Small intestine (tissue), 16 donors: ENCODE results near the gene LUZP1. TPM values are rescaled to one million over a fixed set of nuclear protein-coding genes. Genes with fewer than 3 reads are reported as not detected.

Source experiments
- DNase-seq, 2 donors: peaks; one replicate each; pipeline versions ENCODE4 v3.0.0 to v3.0.0-alpha.2; 2013
- FAIRE-seq: peaks from 2 replicates; lab custom pipeline; 2012; peaks lifted over from hg19 to GRCh38; lab: Jason Lieb, UNC
- H3K27ac ChIP-seq, 3 donors: one replicate each; pipeline ENCODE4 v1.5.1; 2013; ENCODE audit warnings: low read length in 2 of 3, mild to moderate bottlenecking in 2 of 3, control low read depth in 1 of 3, inconsistent platforms in 1 of 3, low read depth in 1 of 3, moderate library complexity in 1 of 3
- H3K27me3 ChIP-seq, 3 donors: one replicate each; pipeline ENCODE4 v1.6.1; 2013; ENCODE audit warnings: low read length in 3 of 3, inconsistent platforms in 1 of 3; ENCODE audit not compliant: control insufficient read depth in 3 of 3, insufficient read depth in 3 of 3
- H3K36me3 ChIP-seq, 3 donors: one replicate each; pipeline ENCODE4 v1.6.1; 2013; ENCODE audit warnings: low read length in 3 of 3, inconsistent platforms in 1 of 3, low read depth in 1 of 3, mild to moderate bottlenecking in 1 of 3, moderate library complexity in 1 of 3; ENCODE audit not compliant: control insufficient read depth in 3 of 3, insufficient read depth in 2 of 3
- H3K4me1 ChIP-seq, 3 donors: one replicate each; pipeline ENCODE4 v1.6.1; 2013; ENCODE audit warnings: low read length in 2 of 3, inconsistent platforms in 1 of 3, low read depth in 1 of 3, mild to moderate bottlenecking in 1 of 3, moderate library complexity in 1 of 3; ENCODE audit not compliant: control insufficient read depth in 3 of 3, insufficient read depth in 2 of 3
- H3K4me3 ChIP-seq, 3 donors: one replicate each; pipeline ENCODE4 v1.5.1; 2013; ENCODE audit warnings: low read length in 3 of 3, control low read depth in 1 of 3, inconsistent platforms in 1 of 3, low read depth in 1 of 3, mild to moderate bottlenecking in 1 of 3, moderate library complexity in 1 of 3
- H3K9me3 ChIP-seq, 2 donors: one replicate each; pipeline ENCODE4 v1.6.1; 2013; ENCODE audit warnings: low read depth in 1 of 2, low read length in 1 of 2; ENCODE audit not compliant: control insufficient read depth in 2 of 2, insufficient read depth in 1 of 2
- whole genome bisulfite sequencing, 3 donors: extraction: QIAGEN DNeasy Blood & Tissue Kit; methylation state at CpG; one replicate each; pipeline ENCODE4 v1.1.7; 2013; 5-methylcytosine and 5-hydroxymethylcytosine counted together
- long read RNA-seq, 10 donors: transcript quantifications; one replicate each; lab custom pipeline, GENCODE V29; 2026
- polyA plus RNA-seq, 4 donors: library from polyadenylated mRNA; stranded (reverse) in 3 of 4; unstranded in 1 of 4; fragments of 200-250 nt in 3 of 4; fragments of 120-200 nt in 1 of 4; gene quantifications; one replicate each; pipeline versions ENCODE4 v1.2.1 to v1.2.3, GENCODE V29; 2013
- donor health status: healthy with polysubstance abuse.
- donor health status: control.
- donor health status: control.
- donor health status: Bipolar disorder and iron deficiency.
- donor health status: healthy.

LUZP1 gene
- 10 to 100 TPM; 14.1 to 22.0 (median 19.5) TPM for polyA plus RNA-seq
- long read RNA-seq, donor 1: 0 reads
- long read RNA-seq, donor 2, full-length matches to known transcripts: 1 of 1 reads
- long read RNA-seq, donor 2, partial matches to known transcripts: 0 of 1 reads
- long read RNA-seq, donor 2, other reads (novel, unspliced or antisense): 0 of 1 reads
- long read RNA-seq, donor 3, partial matches to known transcripts: 5 of 7 reads
- long read RNA-seq, donor 3, other reads (novel, unspliced or antisense): 0 of 7 reads
- long read RNA-seq, donor 4: 0 reads
- long read RNA-seq, donor 5, partial matches to known transcripts: 0 of 1 reads
- long read RNA-seq, donor 5, other reads (novel, unspliced or antisense): 0 of 1 reads
- long read RNA-seq, donor 6, full-length matches to known transcripts: 1 of 10 reads
- long read RNA-seq, donor 6, partial matches to known transcripts: 9 of 10 reads
- long read RNA-seq, donor 6, other reads (novel, unspliced or antisense): 0 of 10 reads
- long read RNA-seq, donor 7: 0 reads
- long read RNA-seq, donor 8, partial matches to known transcripts: 0 of 1 reads
- long read RNA-seq, donor 8, other reads (novel, unspliced or antisense): 0 of 1 reads
- long read RNA-seq, donor 9: 0 reads
- long read RNA-seq, donor 10: 0 reads

DNA sequence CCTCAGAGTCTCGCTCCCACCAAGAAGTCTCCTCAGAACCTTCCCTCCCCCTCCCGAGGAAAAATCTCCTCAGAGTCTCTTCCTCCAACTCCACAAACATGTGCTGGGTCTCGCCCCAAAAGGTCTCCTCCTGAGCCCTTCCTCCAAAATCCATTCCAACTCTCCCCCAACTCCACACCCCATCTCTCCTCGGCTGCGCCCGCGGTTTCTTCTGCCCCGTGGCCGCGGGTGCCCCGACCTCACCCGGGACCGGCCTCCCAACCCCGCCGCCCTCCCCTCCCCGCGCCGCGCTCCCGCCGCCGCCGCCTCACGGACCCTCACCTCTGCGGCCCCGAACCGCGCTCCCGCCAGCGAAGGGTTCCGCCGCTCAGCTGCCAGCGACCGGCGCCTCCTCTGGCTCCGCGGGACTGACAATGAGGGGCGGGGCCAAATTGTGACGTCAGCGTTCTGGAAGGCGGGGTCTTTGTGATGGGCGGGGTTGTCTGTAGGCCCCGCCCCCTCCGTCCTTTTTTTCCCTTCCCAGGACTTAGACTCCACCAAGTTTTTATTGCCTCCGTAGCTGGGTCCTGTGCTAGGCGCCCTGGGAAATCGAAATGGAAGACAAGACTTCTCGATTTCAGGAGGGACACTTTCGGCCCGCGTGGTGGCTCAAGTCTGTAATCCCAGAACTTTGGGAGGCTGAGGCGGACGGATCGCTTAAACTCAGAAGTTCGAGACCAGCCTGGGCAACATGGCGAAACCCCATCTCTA, at the start of gene LUZP1:
Gene LUZP1 (minus strand): TSS at position 412 of the 750 bp plus-strand sequence.
- Histone ChIP-seq H3K27me3 (no peaks in the 10 kb centered on the region), H3K4me1 (peaks cover 0 to 26% (median under 1%) of the 10 kb centered on the region in 3 donors), H3K27ac (peak within 1 kb of the TSS; percentile 91 to 97 (median 96)), H3K4me3 (peak within 1 kb of the TSS; percentile 84 to 96 (median 87)), H3K36me3 (no peaks in the 10 kb centered on the region), H3K9me3 (peaks cover 0 to 3% of the 10 kb centered on the region in 2 donors)
- 5 to 8% (median 5%) methylated on average over 55 to 56 of the region's 56 CpGs for WGBS, 3 donors
- peak; percentile 90 to 95 for DNase-seq
- FAIRE-seq: no peak

DNA sequence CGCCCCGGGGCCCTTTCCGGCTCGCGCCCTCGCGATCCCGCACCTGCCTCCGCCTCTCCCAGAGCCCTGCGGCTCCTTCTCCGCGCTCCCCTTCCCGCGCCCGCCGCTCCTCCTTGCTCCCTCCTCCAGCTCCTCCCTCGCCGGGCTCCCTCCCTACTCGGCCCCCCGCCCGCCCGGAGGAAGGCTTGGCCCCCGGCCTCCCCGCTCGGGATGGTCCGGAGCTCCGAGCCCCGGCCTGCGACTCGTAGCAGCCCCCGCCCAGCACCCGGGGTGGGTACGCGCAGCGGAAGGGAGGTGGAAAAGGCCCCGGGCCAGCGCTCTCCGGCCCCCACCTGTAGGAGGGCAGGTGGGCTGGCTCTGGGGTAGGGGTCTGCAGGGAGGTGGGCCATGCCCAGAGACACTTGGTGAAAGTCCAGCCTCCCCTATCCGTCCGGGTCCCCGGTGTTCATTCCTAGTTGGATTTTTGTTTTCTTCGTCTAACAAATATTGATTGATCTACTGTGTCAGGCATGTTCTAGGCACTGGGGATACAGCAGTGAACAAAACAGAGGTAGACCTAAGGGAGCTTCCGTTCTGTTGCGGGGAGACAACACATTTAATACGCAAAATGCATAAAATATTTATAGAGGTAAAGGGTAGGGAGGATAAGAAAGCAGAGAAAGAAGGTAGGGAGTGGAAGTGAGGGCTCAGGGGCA, 48.9 kb upstream of the LUZP1 start, which contains the start of gene HTR1D:
Gene HTR1D (minus strand): TSS at position 82 of the 695 bp plus-strand sequence. CDS start 23,283 bp downstream, outside the sequence.
- Histone ChIP-seq H3K36me3 (no peaks in the 10 kb centered on the region), H3K4me1 (peaks cover 0 to 5% (median 2%) of the 10 kb centered on the region in 3 donors), H3K9me3 (peaks cover 0 to 3% of the 10 kb centered on the region in 2 donors), H3K27ac (peak within 1 kb of the TSS in 1 of 3 donors; percentile 75), H3K27me3 (peaks cover 0 to 50% (median 9%) of the 10 kb centered on the region in 3 donors), H3K4me3 (peak within 1 kb of the TSS in 1 of 3 donors; percentile 97)
- FAIRE-seq (no peak), DNase-seq (peak; percentile 38 to 50)
- 2 to 3% (median 2%) methylated on average over 40 to 45 of the region's 45 CpGs for WGBS, 3 donors

GRCh38 chr1:23216771-23217420, 48.2 kb upstream of the LUZP1 start:
- H3K27me3 ChIP-seq: peaks cover 0 to 50% (median 9%) of the 10 kb centered on the region in 3 donors
- peaks cover 0 to 3% of the 10 kb centered on the region in 2 donors for H3K9me3 ChIP-seq
- WGBS, 3 donors: 1% methylated on average over 18 to 78 of the region's 78 CpGs
- DNase-seq (peak; percentile 40 to 54), FAIRE-seq (no peak)
- no peaks in the 10 kb centered on the region for H3K36me3 ChIP-seq
- peak overlapping the region in 1 of 3 donors; percentile 97 for H3K4me3 ChIP-seq
- H3K4me1 ChIP-seq: peaks cover 0 to 5% (median 2%) of the 10 kb centered on the region in 3 donors
- peak overlapping the region in 1 of 3 donors; percentile 75 for H3K27ac ChIP-seq

- Histone ChIP-seq H3K27me3 (peaks cover 0 to 52% (median 9%) of the 10 kb centered on the region in 3 donors), H3K27ac (no peak overlapping the region), H3K9me3 (peaks cover 0 to 3% of the 10 kb centered on the region in 2 donors), H3K36me3 (no peaks in the 10 kb centered on the region), H3K4me3 (peak overlapping the region in 1 of 3 donors; percentile 97), H3K4me1 (peaks cover 0 to 5% (median 2%) of the 10 kb centered on the region in 3 donors)
- FAIRE-seq (no peak), DNase-seq (peak in 1 of 2 donors; percentile 17)
- 71 to 80% (median 75%) methylated on average over 3 of the region's 3 CpGs for WGBS, 3 donors
Observed at GRCh38 chr1:23215751-23216449, 47.2 kb upstream of the LUZP1 start.

DNA sequence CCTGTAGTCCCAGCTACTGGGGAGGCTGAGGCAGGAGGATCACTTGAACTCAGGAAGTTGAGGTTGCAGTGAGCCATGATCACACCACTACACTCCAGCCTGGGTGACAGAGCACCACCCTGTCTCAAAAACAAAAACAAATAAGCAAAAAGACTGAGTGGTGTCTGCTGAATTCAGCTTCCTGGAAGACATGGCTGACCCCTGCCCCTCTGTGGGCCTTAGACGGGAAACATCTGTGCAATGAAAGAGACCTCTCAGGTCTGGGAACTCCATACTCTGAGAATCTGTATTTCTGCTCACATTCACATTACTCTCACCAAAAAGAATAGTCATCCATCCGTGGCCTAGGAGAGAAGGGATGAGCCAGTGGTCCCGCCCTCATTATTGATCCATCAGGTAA, 46.6 kb upstream of the LUZP1 start:
- H3K27me3 ChIP-seq: peaks cover 0 to 53% (median 9%) of the 10 kb centered on the region in 3 donors
- no peaks in the 10 kb centered on the region for H3K36me3 ChIP-seq
- H3K4me3 ChIP-seq: peak overlapping the region in 1 of 3 donors; percentile 97
- H3K4me1 ChIP-seq: peaks cover 0 to 5% (median 2%) of the 10 kb centered on the region in 3 donors
- no peak for FAIRE-seq
- no peak for DNase-seq
- WGBS, 3 donors: 88 to 92% (median 88%) methylated on average over 3 of the region's 3 CpGs
- no peak overlapping the region for H3K27ac ChIP-seq
- H3K9me3 ChIP-seq: peaks cover 0 to 3% of the 10 kb centered on the region in 2 donors

GRCh38 chr1:23214640-23215039, 46.0 kb upstream of the LUZP1 start:
- H3K27me3 ChIP-seq: peaks cover 0 to 50% (median 9%) of the 10 kb centered on the region in 3 donors
- no peak overlapping the region for H3K27ac ChIP-seq
- H3K9me3 ChIP-seq: no peaks in the 10 kb centered on the region
- FAIRE-seq (no peak), DNase-seq (no peak)
- no peaks in the 10 kb centered on the region for H3K36me3 ChIP-seq
- WGBS, 3 donors: 86 to 91% (median 88%) methylated on average over 4 of the region's 4 CpGs
- no peak overlapping the region for H3K4me3 ChIP-seq
- peaks cover 0 to 5% (median 2%) of the 10 kb centered on the region in 3 donors for H3K4me1 ChIP-seq

- no peak for FAIRE-seq
- H3K27me3 ChIP-seq: peaks cover 0 to 27% (median 9%) of the 10 kb centered on the region in 3 donors
- 37 to 67% (median 66%) methylated on average over 4 of the region's 4 CpGs for WGBS, 3 donors
Observed at GRCh38 chr1:23211955-23212354, 43.3 kb upstream of the LUZP1 start.

More at GRCh38 chr1:23211955-23212354, 43.3 kb upstream of the LUZP1 start:
- Histone ChIP-seq H3K27ac (no peak overlapping the region), H3K4me1 (peaks cover 0 to 2% (median 0%) of the 10 kb centered on the region in 3 donors), H3K4me3 (no peak overlapping the region), H3K36me3 (no peaks in the 10 kb centered on the region), H3K9me3 (no peaks in the 10 kb centered on the region)
- DNase-seq: peak in 1 of 2 donors; percentile 29
